Umbilical cord (tissue), 2 donors: ENCODE data around the gene NRP1. TPM values are rescaled to one million over a fixed set of nuclear protein-coding genes. Genes with fewer than 3 reads are reported as not detected.
A peak's percentile ranks its signal among the peaks of the same experiment; 100 is the strongest.

Experiments
- DNase-seq: peaks from one replicate; pipeline ENCODE4 v3.0.0-alpha.2; 2015; ENCODE audit warnings: low spot score
- total RNA-seq: library from RNA; depleted of rRNA; stranded (reverse); fragments of >200 nt; gene quantifications from one replicate; pipeline ENCODE4 v1.2.3, GENCODE V29; 2014; ENCODE audit warnings: low replicate concordance; ENCODE audit not compliant: insufficient read depth

NRP1 gene
- total RNA-seq, 1 donor from 2014 or later = 73.7 TPM

- DNase-seq = no peak
Measured at GRCh38 chr10:33214174-33214573, 120.3 kb downstream of the NRP1 start.

- no peak for DNase-seq
Measured at GRCh38 chr10:33212061-33212748, 122.3 kb downstream of the NRP1 start.

- peak; percentile 77 for DNase-seq
Measured at GRCh38 chr10:33211106-33211878, 123.2 kb downstream of the NRP1 start.

GRCh38 chr10:33209802-33210201 lies 124.7 kb downstream of the NRP1 start:
- no peak for DNase-seq

GRCh38 chr10:33208166-33208565 lies 126.3 kb downstream of the NRP1 start:
- no peak for DNase-seq

GRCh38 chr10:33204031-33204430 lies 130.4 kb downstream of the NRP1 start:
- no peak for DNase-seq

GRCh38 chr10:33201971-33202370 lies 132.5 kb downstream of the NRP1 start:
- no peak for DNase-seq

- DNase-seq = no peak
Measured at GRCh38 chr10:33201056-33201780, 133.2 kb downstream of the NRP1 start.

- no peak for DNase-seq
Measured at GRCh38 chr10:33199731-33200232, 134.7 kb downstream of the NRP1 start.

GRCh38 chr10:33198610-33199009 lies 135.9 kb downstream of the NRP1 start:
- DNase-seq = no peak

- DNase-seq = peak; percentile 35
Measured at GRCh38 chr10:33196710-33197491, 137.6 kb downstream of the NRP1 start.

- no peak for DNase-seq
Measured at GRCh38 chr10:33196377-33196706, 138.1 kb downstream of the NRP1 start.

GRCh38 chr10:33195608-33196376 lies 138.7 kb downstream of the NRP1 start:
- DNase-seq = no peak

- DNase-seq = no peak
Measured at GRCh38 chr10:33193701-33194521, 140.6 kb downstream of the NRP1 start.

- peak; percentile 97 for DNase-seq
Measured at GRCh38 chr10:33193057-33193700, 141.3 kb downstream of the NRP1 start.

GRCh38 chr10:33192190-33192589 lies 142.3 kb downstream of the NRP1 start:
- DNase-seq = no peak

GRCh38 chr10:33190406-33190805 lies 144.1 kb downstream of the NRP1 start:
- no peak for DNase-seq

- DNase-seq = no peak
Measured at GRCh38 chr10:33189808-33190207, 144.7 kb downstream of the NRP1 start.

GRCh38 chr10:33189363-33189762 lies 145.1 kb downstream of the NRP1 start:
- DNase-seq = no peak
